GM19023 (cell line): ENCODE data around the gene TUBGCP3.

ENCODE experiments used
- ATAC-seq: cut with Tn5 transposase; IDR thresholded peaks from one replicate; pipeline ENCODE4 v1.9.1; 2021; ENCODE audit warnings: mild to moderate bottlenecking, moderate library complexity; ENCODE audit not compliant: unreplicated experiment

TUBGCP3 gene

DNA sequence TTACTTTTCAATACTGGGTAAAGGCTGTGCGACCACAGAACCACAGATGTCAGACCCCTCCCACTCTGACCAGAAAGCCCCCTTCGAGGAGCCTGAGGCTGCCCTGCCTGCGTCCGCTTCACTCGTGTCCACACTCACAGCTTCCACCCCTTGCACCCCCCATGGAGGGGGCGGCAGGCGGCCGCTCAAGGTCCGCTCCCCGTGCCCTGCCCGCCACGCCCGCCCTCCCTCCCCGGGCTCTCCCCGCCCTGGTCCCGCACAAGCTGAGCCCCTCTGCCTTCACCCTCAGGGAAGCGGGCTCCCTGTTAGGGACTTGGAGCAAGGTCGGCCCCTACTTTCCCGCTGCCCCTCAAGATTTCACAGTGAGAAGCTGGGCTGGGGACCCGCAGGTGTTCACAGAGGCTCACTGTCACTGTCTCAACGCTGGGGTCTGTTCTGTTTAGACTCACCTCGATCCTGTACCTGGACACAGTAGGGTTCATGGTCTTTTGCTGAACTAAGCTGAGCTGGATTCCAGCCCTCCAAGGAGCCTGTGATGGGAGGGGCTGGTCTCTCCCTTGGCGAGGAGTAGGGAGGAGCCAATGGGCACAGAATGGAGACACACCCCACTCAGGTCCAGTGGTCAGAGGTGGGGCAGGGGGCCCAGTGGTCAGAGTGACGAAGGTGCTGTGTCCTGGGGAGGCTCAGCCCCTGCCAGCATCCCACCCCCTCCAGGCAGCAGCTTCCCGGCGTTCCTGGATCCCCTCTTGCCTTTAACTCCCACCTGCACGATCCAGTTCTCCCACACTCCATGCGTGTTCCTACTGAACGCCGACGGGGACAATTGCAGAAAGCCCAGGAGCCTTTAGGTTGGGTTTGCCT lies 142.3 kb downstream of the TUBGCP3 start:
- no peak for ATAC-seq

DNA sequence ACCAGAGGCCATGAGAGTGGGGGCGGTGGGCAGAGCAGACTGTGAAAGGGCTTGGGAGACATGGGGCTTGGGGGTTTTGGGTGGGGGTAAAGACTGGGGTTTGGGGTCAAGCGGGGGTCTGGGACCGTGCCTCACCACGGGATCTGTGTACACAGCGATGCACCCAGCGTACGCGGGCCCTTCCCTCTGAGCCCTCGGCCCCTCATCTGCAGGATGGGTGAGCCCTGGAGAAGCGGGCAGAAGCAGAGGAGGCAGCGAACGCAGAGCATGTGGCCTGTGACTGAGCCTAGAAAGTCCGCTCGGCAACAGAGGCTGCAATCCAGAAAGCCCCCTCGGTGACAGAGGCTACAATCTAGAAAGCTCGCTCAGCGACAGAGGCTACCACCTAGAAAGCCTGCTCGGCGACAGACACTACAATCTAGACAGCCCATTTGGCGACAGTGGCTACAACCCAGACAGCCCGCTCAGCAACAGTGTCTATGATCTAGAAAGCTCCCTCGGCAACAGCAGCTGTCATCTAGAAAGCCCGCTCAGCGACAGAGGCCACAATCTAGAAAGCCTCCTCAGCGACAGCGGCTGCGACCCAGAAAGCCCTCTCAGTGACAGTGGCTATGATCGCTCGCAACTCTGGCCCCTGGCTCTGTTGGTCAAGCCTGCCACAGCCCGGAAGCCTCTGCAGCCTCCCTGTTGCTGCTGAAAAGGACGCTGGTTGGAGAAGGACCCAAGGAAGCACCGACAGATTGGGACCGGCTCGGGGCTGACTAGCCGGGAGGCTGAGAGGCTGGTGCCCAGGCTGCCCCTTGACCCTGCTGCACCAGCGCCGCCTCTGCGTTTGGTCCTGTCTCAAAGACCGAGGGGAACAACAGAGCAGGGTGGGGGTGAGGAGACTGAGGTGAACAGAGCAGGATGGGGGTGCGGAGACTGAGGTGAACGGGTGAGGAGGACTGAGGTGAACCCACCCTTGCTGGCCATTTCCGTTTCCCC lies 143.2 kb downstream of the TUBGCP3 start:
- no peak for ATAC-seq

DNA sequence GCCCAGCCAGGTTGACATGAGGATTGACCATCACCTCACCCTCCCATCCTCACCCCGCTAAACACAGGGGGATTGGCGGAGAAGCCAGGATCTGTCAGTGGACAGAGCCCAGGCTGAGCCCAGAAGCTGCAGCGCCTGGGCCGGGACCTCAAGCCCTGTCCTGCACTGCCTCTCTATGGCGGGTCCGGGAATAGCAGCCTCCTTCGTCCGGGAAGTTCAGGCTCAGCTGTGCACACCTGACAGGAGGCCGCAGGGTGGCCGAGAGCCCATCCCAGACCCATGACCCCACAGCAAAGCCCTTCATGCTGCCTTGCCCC lies 144.0 kb downstream of the TUBGCP3 start:
- ATAC-seq: no peak

DNA sequence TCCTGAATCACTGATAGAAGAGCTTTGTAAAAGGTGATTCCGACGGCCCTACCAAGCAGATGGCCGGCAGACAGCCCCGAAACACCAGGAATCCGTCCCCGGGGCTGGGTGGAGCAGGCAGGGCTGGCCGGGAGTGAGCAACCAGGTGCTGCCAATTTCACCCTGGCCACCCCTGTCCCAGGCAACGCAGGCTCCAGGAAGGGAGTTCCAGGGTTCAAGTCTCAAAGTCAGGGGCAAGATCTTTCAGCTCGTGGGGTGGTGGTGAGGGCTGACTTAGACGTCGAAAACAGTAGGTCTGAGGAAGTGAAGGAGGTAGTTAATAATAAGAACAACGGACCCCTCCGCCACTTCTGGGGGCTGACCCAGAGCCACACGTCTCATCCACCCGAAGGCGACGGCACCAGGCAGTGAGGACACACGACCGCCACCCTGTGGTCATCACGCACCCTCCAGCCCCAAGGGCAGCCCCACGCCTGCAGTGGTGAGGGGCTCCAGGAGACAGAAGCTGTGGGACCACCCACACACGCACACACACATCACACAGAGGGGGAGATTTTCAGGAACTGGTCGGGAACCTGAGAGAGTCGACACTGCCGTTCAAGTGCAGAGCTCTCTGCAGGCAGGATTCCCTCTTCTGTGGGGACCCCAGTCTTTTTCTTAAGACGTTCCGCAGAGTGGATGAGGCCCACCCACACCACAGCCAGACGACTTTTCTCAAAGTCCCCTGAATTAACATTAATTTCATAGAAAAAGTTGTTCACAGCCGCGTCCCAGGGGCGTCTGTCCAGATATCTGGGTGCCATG lies 144.6 kb downstream of the TUBGCP3 start:
- ATAC-seq: no peak

DNA sequence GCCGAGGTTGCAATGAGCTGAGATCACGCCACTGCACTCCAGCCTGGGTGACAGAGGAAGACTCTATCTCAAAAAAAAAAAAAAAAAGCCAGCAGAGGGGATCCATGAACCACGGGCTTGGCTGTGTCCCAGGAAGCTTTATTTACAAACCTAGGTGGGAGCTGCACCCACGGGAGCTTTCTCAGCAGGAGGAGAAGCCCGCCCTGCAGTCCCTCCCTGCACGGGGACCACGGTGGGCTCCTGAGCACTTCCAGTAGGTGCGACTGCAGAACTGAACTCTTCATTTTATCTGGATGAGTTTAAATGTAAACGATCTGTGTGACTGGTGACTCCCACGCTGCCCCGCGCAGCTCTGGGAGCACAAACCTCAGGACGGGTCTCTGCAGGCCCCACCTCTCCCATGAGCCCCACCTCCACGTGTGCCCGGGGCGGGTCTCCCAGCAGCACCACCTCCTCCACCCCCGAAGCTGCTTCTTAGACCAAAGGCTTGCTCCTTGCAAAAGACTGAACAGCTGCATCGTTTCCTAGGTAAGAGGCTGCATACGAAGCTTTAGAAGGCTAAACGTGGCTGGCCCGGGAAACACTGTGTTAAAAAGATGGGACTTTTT lies 145.4 kb downstream of the TUBGCP3 start:
- ATAC-seq: no peak

DNA sequence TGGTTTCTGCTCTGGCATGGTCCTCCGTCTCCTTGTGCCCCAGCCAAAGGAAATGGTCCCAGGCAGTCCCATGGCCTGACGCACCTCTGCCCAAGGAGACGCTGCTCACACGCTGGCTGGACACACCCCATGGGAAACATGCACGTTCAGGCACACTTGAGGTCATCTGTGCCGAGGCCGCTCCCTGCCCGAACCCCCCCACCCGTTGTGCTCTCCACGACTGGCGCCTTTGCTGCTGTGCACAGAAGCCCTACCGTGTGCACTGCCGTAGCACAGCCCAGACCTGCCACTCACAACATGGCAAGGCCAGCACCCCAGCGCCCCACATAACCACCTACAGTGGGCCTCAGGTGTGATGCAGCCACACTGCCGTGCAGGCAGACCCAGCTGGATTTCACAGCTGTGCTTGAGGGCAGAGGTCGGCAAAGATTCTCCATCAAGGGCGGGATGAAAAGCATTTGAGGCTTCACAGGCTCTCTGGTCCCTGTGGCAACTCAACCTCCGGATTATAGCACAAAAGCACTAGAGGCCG lies 146.1 kb downstream of the TUBGCP3 start:
- no peak for ATAC-seq

DNA sequence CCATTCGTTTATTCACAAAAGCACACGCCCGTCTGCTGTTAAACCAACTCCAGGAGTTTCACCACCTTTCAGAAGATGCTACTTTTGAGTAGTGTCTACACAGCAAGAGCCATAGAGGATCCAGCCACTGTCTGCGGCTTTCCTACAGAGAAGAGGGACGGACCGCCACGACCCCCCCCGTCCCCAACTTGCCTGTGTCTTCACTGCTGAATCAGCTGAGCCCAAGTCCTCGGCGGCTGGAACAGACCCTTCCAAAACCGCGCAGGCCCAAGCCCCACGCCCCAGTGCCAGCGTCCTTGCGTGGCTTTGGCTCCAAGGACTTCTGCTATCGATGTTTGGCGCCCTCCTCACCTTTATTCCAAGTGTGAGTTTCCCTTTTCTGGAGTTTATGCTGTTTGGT lies 146.7 kb downstream of the TUBGCP3 start:
- no peak for ATAC-seq

DNA sequence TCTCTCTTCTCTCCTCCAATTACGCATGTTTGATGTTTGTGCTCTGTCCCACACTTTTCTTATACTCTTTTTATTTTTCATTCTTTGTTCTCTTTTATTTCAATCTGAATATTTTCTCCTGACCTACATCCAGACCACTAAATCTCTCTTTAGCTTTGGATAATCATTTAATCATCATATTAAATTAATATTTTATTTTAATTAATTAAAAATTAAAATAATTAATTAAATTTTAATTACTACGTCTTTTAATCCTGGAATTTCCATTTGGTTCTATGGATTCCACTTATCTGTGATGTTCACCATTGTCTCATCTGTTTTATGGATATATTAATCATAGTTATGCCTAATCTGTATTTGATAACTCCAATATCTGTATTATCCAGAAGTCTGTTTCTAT lies 149.4 kb downstream of the TUBGCP3 start:
- no peak for ATAC-seq

DNA sequence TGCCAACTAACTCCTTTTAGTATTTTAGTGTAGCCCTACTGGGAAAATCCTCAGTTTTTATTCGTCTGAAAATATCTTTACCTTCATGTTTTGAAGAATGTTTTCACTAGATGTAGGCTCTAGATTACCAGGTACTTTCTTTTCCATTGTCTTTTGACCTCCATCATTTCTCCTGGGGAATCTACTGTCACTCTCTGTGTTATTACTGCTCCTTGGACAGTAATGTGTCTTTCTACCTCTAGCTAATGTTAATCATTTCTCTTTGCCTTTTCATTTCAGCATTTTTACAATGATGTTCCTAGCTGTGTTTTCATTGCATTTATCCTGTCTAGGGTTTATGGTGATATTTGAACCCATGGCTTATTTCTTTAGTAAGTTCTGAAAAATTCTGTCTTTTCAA lies 149.9 kb downstream of the TUBGCP3 start:
- ATAC-seq: no peak

DNA sequence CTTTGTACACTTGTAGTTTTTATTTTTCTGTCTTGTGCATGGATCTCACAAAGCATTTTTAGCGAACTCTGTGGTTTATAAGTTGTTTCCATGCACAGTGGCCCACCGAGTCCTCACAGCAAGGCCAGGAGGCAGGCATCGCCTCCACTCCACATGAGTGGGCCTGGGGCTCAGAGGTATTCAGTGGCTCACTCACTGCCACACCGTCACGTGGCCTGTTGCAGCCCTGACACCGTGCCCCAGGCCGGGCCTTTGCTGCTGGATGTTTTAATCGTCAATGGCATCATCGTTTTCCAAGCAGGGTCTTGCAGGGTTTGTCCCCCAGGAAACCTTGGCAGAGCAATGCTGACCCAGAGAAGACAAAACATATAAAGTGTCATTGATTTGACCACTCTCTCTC lies 152.0 kb downstream of the TUBGCP3 start:
- no peak for ATAC-seq
